Activated CD4-positive, alpha-beta memory T cell treated with anti-CD3 and anti-CD28 coated beads for 36 hours (primary cell): ENCODE data around the gene GIGYF2. TPM values are rescaled to one million over a fixed set of nuclear protein-coding genes. Genes with fewer than 3 reads are reported as not detected.

ENCODE experiments used
- CTCF ChIA-PET: fragments of 350-600 bp; sonication (Branson Sonifier 250); formaldehyde crosslinking; loops from one replicate; lab custom pipeline; 2021; ENCODE audit warnings: antibody characterized with exemption, inconsistent platforms; lab: Charles Lee
- POLR2A ChIA-PET: fragments of 350-600 bp; sonication (Branson Sonifier 250); formaldehyde crosslinking; loops from one replicate; lab custom pipeline; 2021; ENCODE audit warnings: antibody characterized with exemption; lab: Charles Lee
- DNase-seq: peaks from one replicate; pipeline ENCODE4 v3.0.0-alpha.2; 2020
- H3K27ac Mint-ChIP-seq: one replicate; pipeline ENCODE4 v1.8.0; 2021; ENCODE audit warnings: mixed read lengths
- H3K27me3 Mint-ChIP-seq: one replicate; pipeline ENCODE4 v1.8.0; 2021; ENCODE audit warnings: mixed read lengths
- H3K36me3 Mint-ChIP-seq: one replicate; pipeline ENCODE4 v1.8.0; 2021; ENCODE audit warnings: mixed read lengths
- H3K4me1 Mint-ChIP-seq: one replicate; pipeline ENCODE4 v1.8.0; 2021; ENCODE audit warnings: low read depth, mixed read lengths
- H3K4me3 Mint-ChIP-seq: one replicate; pipeline ENCODE4 v1.8.0; 2021; ENCODE audit warnings: mild to moderate bottlenecking, mixed read lengths
- H3K9me3 Mint-ChIP-seq: one replicate; pipeline ENCODE4 v1.8.0; 2021; ENCODE audit warnings: mixed read lengths
- intact Hi-C: fragments of 100-400 bp; cut with micrococcal nuclease; formaldehyde crosslinking; loops from one replicate; pipeline ENCODE4 v1.15.1; 2023
- total RNA-seq, 2 experiments: library from RNA; stranded (reverse); gene quantifications; one replicate each; pipeline ENCODE4 v1.2.3, GENCODE V29; 2021

GIGYF2 gene
- total RNA-seq, 2 experiments from 2014 or later, result 50.0 to 51.4 TPM

GRCh38 chr2:232871835-232872736 lies 175.0 kb downstream of the GIGYF2 start:
- Mint-ChIP-seq H3K27ac (no peak overlapping the region), H3K9me3 (no peaks in the 10 kb centered on the region), H3K36me3 (no peaks in the 10 kb centered on the region), H3K4me3 (no peak overlapping the region), H3K27me3 (peaks cover 16% of the 10 kb centered on the region), H3K4me1 (peaks cover 5% of the 10 kb centered on the region)
- POLR2A ChIA-PET, result no interaction called here
- intact Hi-C loops, result no loop called here
- CTCF ChIA-PET, result interaction anchor here (1.0 kb wide), 1 partner anchor 154 kb away, joined by 5 read pairs; no protein-coding TSS in a partner anchor
- DNase-seq, result peak; percentile 6

- no peaks in the 10 kb centered on the region for H3K36me3 Mint-ChIP-seq
- H3K27ac Mint-ChIP-seq, result no peak overlapping the region
- intact Hi-C loops, result no loop called here
- H3K9me3 Mint-ChIP-seq, result no peaks in the 10 kb centered on the region
- H3K4me1 Mint-ChIP-seq, result peaks cover 5% of the 10 kb centered on the region
- ChIA-PET POLR2A (no interaction called here), CTCF (no interaction called here)
- peaks cover 19% of the 10 kb centered on the region for H3K27me3 Mint-ChIP-seq
- H3K4me3 Mint-ChIP-seq, result no peak overlapping the region
- peak; percentile 2 for DNase-seq
Observed at GRCh38 chr2:232872826-232873225, 175.7 kb downstream of the GIGYF2 start.

- no peak overlapping the region for H3K4me3 Mint-ChIP-seq
- ChIA-PET CTCF (no interaction called here), POLR2A (no interaction called here)
- DNase-seq, result no peak
- H3K9me3 Mint-ChIP-seq, result no peaks in the 10 kb centered on the region
- H3K27me3 Mint-ChIP-seq, result peaks cover 19% of the 10 kb centered on the region
- no peak overlapping the region for H3K27ac Mint-ChIP-seq
- intact Hi-C loops, result no loop called here
- no peaks in the 10 kb centered on the region for H3K36me3 Mint-ChIP-seq
- H3K4me1 Mint-ChIP-seq, result peaks cover 5% of the 10 kb centered on the region
Observed at GRCh38 chr2:232873292-232873908, 176.3 kb downstream of the GIGYF2 start.

GRCh38 chr2:232873909-232874641 lies 176.9 kb downstream of the GIGYF2 start:
- no peak for DNase-seq
- peaks cover 19% of the 10 kb centered on the region for H3K27me3 Mint-ChIP-seq
- no peaks in the 10 kb centered on the region for H3K9me3 Mint-ChIP-seq
- intact Hi-C loops, result no loop called here
- peaks cover 5% of the 10 kb centered on the region for H3K4me1 Mint-ChIP-seq
- H3K36me3 Mint-ChIP-seq, result no peaks in the 10 kb centered on the region
- ChIA-PET POLR2A (no interaction called here), CTCF (interaction anchor here (0.6 to 1.2 kb wide), 2 partner anchors 24 to 157 kb away, joined by 3 to 4 read pairs; no protein-coding TSS in a partner anchor)
- no peak overlapping the region for H3K27ac Mint-ChIP-seq
- no peak overlapping the region for H3K4me3 Mint-ChIP-seq

GRCh38 chr2:232874677-232875223 lies 177.6 kb downstream of the GIGYF2 start:
- CTCF ChIA-PET, result interaction anchor here (0.6 to 1.2 kb wide), 2 partner anchors 23 to 157 kb away, joined by 3 to 4 read pairs; no protein-coding TSS in a partner anchor
- no peaks in the 10 kb centered on the region for H3K9me3 Mint-ChIP-seq
- H3K4me3 Mint-ChIP-seq, result peak overlapping the region; percentile 12
- intact Hi-C loops, result no loop called here
- peaks cover 19% of the 10 kb centered on the region for H3K27me3 Mint-ChIP-seq
- no peaks in the 10 kb centered on the region for H3K36me3 Mint-ChIP-seq
- no peak overlapping the region for H3K27ac Mint-ChIP-seq
- H3K4me1 Mint-ChIP-seq, result peaks cover 5% of the 10 kb centered on the region
- no peak for DNase-seq
- POLR2A ChIA-PET, result no interaction called here

GRCh38 chr2:232875256-232876121 lies 178.4 kb downstream of the GIGYF2 start:
- Mint-ChIP-seq H3K4me3 (peak overlapping the region; percentile 54), H3K4me1 (peaks cover 5% of the 10 kb centered on the region), H3K36me3 (no peaks in the 10 kb centered on the region), H3K27ac (no peak overlapping the region), H3K27me3 (peaks cover 19% of the 10 kb centered on the region), H3K9me3 (no peaks in the 10 kb centered on the region)
- ChIA-PET POLR2A (no interaction called here), CTCF (interaction anchor here (1.0 kb wide), 1 partner anchor 185 kb away, joined by 4 read pairs; no protein-coding TSS in a partner anchor)
- intact Hi-C loops, result no loop called here
- peak; percentile 25 for DNase-seq

GRCh38 chr2:232876161-232876977 lies 179.2 kb downstream of the GIGYF2 start:
- peak; percentile 41 for DNase-seq
- Mint-ChIP-seq H3K36me3 (no peaks in the 10 kb centered on the region), H3K4me1 (peaks cover 5% of the 10 kb centered on the region), H3K27ac (no peak overlapping the region), H3K4me3 (peak overlapping the region; percentile 57), H3K9me3 (no peaks in the 10 kb centered on the region), H3K27me3 (peaks cover 19% of the 10 kb centered on the region)
- ChIA-PET POLR2A (no interaction called here), CTCF (interaction anchor here (1.0 kb wide), 1 partner anchor 184 kb away, joined by 4 read pairs; no protein-coding TSS in a partner anchor)
- intact Hi-C loops, result no loop called here

- DNase-seq, result no peak
- Mint-ChIP-seq H3K27me3 (peaks cover 19% of the 10 kb centered on the region), H3K4me1 (peaks cover 5% of the 10 kb centered on the region), H3K9me3 (no peaks in the 10 kb centered on the region), H3K27ac (no peak overlapping the region), H3K36me3 (no peaks in the 10 kb centered on the region), H3K4me3 (peak overlapping the region; percentile 49)
- intact Hi-C loops, result no loop called here
- ChIA-PET CTCF (interaction anchor here (1.0 kb wide), 1 partner anchor 177 kb away, joined by 4 read pairs; no protein-coding TSS in a partner anchor), POLR2A (no interaction called here)
Observed at GRCh38 chr2:232876978-232877441, 179.9 kb downstream of the GIGYF2 start.

- Mint-ChIP-seq H3K4me1 (peaks cover 5% of the 10 kb centered on the region), H3K36me3 (no peaks in the 10 kb centered on the region), H3K27me3 (peaks cover 19% of the 10 kb centered on the region), H3K9me3 (no peaks in the 10 kb centered on the region), H3K4me3 (no peak overlapping the region), H3K27ac (no peak overlapping the region)
- DNase-seq, result no peak
- intact Hi-C loops, result no loop called here
- ChIA-PET POLR2A (no interaction called here), CTCF (interaction anchor here (1.0 kb wide), 1 partner anchor 176 kb away, joined by 4 read pairs; no protein-coding TSS in a partner anchor)
Observed at GRCh38 chr2:232877940-232878511, 180.9 kb downstream of the GIGYF2 start.
